ENCODE data around the gene DISC1.

DNA sequence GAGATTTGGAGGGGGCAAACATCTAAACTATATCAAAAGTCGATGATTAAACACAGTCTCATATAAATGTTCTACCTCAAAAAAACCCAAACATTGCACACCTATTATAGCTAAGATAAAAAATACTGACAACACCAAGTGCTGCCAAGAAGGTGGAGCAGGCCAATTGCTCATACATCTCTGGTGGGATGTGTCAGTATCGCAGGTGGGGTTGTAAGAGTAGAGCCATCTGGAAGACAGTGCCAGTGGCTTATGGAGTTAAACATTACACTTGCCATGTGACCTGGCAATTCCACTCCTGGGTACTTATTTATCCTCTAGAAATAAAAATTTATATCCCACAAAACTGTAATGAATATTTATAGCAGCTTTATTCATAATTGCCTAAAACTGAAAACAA lies 213.4 kb downstream of the DISC1 start:
- TF ChIP-seq CTCF (IDR thresholded peaks at IDR 0.05) (no peak), EZH2 (IDR thresholded peaks at IDR 0.05; ENCODE audit: borderline replicate concordance, insufficient read depth, low read depth, low read length, poor library complexity, severe bottlenecking) (no peak)
